GM12878 (cell line): ENCODE measurements around the gene CDR2. TPM values are rescaled to one million over a fixed set of nuclear protein-coding genes. Genes with fewer than 3 reads are reported as not detected.

Experiments
- BACH1 ChIP-seq: fragments of 450-650 bp; IDR thresholded peaks from 2 replicates; pipeline ENCODE4 v1.6.1; 2017; ENCODE audit warnings: mild to moderate bottlenecking, borderline replicate concordance
- CBX3 ChIP-seq: fragments of 200-600 bp; sonication (generic); IDR thresholded peaks from 2 replicates; pipeline ENCODE4 v1.6.1; 2016; ENCODE audit warnings: low read depth, borderline replicate concordance
- JUNB ChIP-seq: IDR thresholded peaks from 2 replicates; pipeline ENCODE4 v1.6.1; 2016; ENCODE audit warnings: antibody characterized with exemption, mild to moderate bottlenecking
- NR2F1 ChIP-seq: fragments of 450-650 bp; conservative IDR thresholded peaks from 2 replicates; pipeline ENCODE4 v1.6.1; 2017; ENCODE audit warnings: mild to moderate bottlenecking
- SP1 ChIP-seq: IDR thresholded peaks from one replicate; pipeline ENCODE4 v1.6.1; 2011; ENCODE audit warnings: low read depth, low read length
- ZNF384 ChIP-seq: IDR thresholded peaks from 2 replicates; pipeline ENCODE4 v1.6.1; 2012; ENCODE audit warnings: low read depth, mild to moderate bottlenecking, low read length, improper control_type of control experiment, borderline replicate concordance
- polyA plus RNA-seq, 11 experiments: library from polyadenylated mRNA; depleted of rRNA in 4 of 11; unstranded in 6 of 11; stranded (reverse) in 5 of 11; fragments of >200 nt; fragmentation: Nextera tagmentation in 4 of 11; fragmentation: Illumina TruSeq in 1 of 11; extraction: Ambion mirVana in 4 of 11; extraction: Trizol in 1 of 11; gene quantifications; 1 replicate in 1 of 11; 2 replicates in 10 of 11; pipeline versions ENCODE4 v1.2.1 to v1.2.3, GENCODE V29; 2011 to 2016; ENCODE audit warnings: inconsistent platforms in 2 of 11, missing spikeins in 2 of 11, low read depth in 1 of 11
- total RNA-seq, 4 experiments: library from RNA; depleted of rRNA in 3 of 4; stranded (reverse); fragments of >200 nt in 3 of 4; fragmentation: Illumina TruSeq in 1 of 4; extraction: Trizol in 1 of 4; gene quantifications; 2 replicates each; pipeline versions ENCODE4 v1.2.1 to v1.2.3, GENCODE V29; 2013 to 2021
- TF ChIP-seq, protein P1 (sequence below): fragments of 150-350 bp; IDR thresholded peaks from 2 replicates; pipeline ENCODE4 v1.6.1; 2014; ENCODE audit warnings: mild to moderate bottlenecking, low read depth, low read length
- TF ChIP-seq, protein P2 (sequence below): fragments of 450-650 bp; IDR thresholded peaks from 2 replicates; pipeline ENCODE4 v1.6.1; 2017; ENCODE audit warnings: mild to moderate bottlenecking, moderate library complexity
- TF ChIP-seq, protein P3 (sequence below): fragments of 450-650 bp; IDR thresholded peaks from 2 replicates; pipeline ENCODE4 v1.6.1; 2016; ENCODE audit warnings: mild to moderate bottlenecking
- TF ChIP-seq, protein P4 (sequence below): fragments of 450-650 bp; IDR thresholded peaks from 2 replicates; pipeline ENCODE4 v1.6.1; 2017; ENCODE audit warnings: low read depth, mild to moderate bottlenecking, moderate library complexity

CDR2 gene
- total and polyA plus RNA-seq, 10 of the 15 experiments (the other 5 are each of a cell fraction or from before 2014, with no cell fraction given), result 4.8 to 24.3 (median 19.2) TPM

DNA sequence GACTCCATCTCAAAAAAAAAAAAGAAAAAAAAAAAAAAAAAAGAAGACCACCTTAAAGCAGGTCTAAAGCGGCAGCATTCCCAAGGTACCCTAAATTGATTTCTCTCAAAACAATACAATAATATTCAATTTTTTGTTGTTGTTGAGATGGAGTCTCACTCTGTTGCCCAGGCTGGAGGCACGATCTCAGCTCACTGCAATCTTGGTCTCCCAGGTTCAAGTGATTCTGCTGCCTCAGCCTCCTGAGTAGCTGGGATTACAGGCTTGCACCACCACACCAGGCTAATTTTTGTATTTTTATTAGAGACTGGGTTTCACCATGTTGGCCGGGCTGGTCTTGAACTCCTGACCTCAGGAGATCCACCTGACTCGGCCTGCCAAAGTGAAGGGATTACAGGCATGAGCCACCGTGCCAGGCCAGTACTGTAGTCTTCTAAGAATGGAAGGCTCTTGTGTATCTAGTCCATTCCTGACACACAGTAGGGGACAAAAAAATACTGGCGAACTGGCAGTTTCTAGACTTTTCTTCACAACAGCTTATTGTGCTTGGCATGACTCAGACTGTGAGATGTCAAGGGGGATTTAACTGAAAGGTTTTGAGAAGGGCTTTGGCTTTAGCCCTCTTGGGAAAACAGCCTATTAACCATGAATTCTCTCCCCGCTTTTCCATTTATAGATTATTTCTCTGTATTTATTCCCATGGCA lies 17.3 kb downstream of the CDR2 start (continued):
- TF ChIP-seq, protein P1, sequence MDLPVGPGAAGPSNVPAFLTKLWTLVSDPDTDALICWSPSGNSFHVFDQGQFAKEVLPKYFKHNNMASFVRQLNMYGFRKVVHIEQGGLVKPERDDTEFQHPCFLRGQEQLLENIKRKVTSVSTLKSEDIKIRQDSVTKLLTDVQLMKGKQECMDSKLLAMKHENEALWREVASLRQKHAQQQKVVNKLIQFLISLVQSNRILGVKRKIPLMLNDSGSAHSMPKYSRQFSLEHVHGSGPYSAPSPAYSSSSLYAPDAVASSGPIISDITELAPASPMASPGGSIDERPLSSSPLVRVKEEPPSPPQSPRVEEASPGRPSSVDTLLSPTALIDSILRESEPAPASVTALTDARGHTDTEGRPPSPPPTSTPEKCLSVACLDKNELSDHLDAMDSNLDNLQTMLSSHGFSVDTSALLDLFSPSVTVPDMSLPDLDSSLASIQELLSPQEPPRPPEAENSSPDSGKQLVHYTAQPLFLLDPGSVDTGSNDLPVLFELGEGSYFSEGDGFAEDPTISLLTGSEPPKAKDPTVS, result peak; percentile 91
- TF ChIP-seq ZNF384 (no peak), CBX3 (no peak), NR2F1 (0 out of 2 replicates have a peak, but pooled peaks have one; percentile 36), JUNB (peak; percentile 20; the same call in 1 of the 2 replicates), BACH1 (no peak), SP1 (no peak)
- TF ChIP-seq, protein P2, sequence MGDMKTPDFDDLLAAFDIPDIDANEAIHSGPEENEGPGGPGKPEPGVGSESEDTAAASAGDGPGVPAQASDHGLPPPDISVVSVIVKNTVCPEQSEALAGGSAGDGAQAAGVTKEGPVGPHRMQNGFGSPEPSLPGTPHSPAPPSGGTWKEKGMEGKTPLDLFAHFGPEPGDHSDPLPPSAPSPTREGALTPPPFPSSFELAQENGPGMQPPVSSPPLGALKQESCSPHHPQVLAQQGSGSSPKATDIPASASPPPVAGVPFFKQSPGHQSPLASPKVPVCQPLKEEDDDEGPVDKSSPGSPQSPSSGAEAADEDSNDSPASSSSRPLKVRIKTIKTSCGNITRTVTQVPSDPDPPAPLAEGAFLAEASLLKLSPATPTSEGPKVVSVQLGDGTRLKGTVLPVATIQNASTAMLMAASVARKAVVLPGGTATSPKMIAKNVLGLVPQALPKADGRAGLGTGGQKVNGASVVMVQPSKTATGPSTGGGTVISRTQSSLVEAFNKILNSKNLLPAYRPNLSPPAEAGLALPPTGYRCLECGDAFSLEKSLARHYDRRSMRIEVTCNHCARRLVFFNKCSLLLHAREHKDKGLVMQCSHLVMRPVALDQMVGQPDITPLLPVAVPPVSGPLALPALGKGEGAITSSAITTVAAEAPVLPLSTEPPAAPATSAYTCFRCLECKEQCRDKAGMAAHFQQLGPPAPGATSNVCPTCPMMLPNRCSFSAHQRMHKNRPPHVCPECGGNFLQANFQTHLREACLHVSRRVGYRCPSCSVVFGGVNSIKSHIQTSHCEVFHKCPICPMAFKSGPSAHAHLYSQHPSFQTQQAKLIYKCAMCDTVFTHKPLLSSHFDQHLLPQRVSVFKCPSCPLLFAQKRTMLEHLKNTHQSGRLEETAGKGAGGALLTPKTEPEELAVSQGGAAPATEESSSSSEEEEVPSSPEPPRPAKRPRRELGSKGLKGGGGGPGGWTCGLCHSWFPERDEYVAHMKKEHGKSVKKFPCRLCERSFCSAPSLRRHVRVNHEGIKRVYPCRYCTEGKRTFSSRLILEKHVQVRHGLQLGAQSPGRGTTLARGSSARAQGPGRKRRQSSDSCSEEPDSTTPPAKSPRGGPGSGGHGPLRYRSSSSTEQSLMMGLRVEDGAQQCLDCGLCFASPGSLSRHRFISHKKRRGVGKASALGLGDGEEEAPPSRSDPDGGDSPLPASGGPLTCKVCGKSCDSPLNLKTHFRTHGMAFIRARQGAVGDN, result peak; percentile 80
- TF ChIP-seq, protein P3, sequence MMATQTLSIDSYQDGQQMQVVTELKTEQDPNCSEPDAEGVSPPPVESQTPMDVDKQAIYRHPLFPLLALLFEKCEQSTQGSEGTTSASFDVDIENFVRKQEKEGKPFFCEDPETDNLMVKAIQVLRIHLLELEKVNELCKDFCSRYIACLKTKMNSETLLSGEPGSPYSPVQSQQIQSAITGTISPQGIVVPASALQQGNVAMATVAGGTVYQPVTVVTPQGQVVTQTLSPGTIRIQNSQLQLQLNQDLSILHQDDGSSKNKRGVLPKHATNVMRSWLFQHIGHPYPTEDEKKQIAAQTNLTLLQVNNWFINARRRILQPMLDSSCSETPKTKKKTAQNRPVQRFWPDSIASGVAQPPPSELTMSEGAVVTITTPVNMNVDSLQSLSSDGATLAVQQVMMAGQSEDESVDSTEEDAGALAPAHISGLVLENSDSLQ, result 0 out of 2 replicates have a peak, but pooled peaks have one; percentile 8
- TF ChIP-seq, protein P4, sequence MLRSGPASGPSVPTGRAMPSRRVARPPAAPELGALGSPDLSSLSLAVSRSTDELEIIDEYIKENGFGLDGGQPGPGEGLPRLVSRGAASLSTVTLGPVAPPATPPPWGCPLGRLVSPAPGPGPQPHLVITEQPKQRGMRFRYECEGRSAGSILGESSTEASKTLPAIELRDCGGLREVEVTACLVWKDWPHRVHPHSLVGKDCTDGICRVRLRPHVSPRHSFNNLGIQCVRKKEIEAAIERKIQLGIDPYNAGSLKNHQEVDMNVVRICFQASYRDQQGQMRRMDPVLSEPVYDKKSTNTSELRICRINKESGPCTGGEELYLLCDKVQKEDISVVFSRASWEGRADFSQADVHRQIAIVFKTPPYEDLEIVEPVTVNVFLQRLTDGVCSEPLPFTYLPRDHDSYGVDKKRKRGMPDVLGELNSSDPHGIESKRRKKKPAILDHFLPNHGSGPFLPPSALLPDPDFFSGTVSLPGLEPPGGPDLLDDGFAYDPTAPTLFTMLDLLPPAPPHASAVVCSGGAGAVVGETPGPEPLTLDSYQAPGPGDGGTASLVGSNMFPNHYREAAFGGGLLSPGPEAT, result peak; percentile 55
